Smooth muscle cell of the pulmonary artery (primary cell): ENCODE data around the gene NRTN. TPM values are rescaled to one million over a fixed set of nuclear protein-coding genes. Genes with fewer than 3 reads are reported as not detected.

Experiments used
- total RNA-seq: library from RNA; depleted of rRNA; stranded (reverse); fragments of >200 nt; gene quantifications from 2 replicates; pipeline ENCODE4 v1.2.3, GENCODE V29; 2014

NRTN gene
- 0.07 TPM in 1 of 2 replicates, not detected in the other for total RNA-seq

GRCh38 chr19:5804516-5805461 lies at the start of gene NRTN:
Gene NRTN (plus strand): TSS chr19:5805067. CDS start chr19:5824166, 19,099 bp downstream.

DNA sequence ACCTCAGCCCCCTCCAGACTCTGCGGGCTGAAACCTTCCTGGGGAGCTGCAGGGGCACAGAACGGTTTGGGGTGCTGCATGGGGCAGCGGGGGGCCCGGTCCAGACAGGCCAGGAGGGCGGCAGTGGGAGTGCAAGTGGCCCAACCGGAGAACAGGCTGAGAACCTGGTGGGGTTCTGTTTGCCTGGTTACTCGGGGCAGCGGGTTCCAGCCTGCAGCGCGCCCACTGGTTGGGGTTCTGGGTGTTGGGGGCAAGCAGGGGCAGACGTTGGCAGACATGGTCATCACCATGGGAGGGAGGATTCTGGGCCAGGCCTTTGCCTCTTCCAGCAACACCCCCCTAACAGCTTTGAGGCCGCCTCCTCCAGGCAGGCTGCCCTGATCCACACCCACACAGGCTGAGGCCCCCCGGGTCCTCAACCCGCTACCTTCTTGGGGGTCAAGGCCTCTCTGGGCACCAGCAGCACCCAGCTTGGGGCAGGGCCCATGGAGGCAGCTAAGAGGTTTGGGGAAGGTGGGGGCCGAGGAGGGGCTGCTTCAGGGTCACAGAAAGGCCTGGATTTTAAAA lies 20.2 kb upstream of the NRTN start, which contains the start of gene PRR22:
TSS of gene PRR22 (minus strand) at position 166 of the 567 bp plus-strand sequence. CDS start at position 80, 86 bp downstream.

GRCh38 chr19:5790559-5791520 lies 14.0 kb upstream of the NRTN start, which contains the start of gene DUS3L:
Gene DUS3L (minus strand): TSS chr19:5791163. CDS start chr19:5791141, 22 bp downstream.

DNA sequence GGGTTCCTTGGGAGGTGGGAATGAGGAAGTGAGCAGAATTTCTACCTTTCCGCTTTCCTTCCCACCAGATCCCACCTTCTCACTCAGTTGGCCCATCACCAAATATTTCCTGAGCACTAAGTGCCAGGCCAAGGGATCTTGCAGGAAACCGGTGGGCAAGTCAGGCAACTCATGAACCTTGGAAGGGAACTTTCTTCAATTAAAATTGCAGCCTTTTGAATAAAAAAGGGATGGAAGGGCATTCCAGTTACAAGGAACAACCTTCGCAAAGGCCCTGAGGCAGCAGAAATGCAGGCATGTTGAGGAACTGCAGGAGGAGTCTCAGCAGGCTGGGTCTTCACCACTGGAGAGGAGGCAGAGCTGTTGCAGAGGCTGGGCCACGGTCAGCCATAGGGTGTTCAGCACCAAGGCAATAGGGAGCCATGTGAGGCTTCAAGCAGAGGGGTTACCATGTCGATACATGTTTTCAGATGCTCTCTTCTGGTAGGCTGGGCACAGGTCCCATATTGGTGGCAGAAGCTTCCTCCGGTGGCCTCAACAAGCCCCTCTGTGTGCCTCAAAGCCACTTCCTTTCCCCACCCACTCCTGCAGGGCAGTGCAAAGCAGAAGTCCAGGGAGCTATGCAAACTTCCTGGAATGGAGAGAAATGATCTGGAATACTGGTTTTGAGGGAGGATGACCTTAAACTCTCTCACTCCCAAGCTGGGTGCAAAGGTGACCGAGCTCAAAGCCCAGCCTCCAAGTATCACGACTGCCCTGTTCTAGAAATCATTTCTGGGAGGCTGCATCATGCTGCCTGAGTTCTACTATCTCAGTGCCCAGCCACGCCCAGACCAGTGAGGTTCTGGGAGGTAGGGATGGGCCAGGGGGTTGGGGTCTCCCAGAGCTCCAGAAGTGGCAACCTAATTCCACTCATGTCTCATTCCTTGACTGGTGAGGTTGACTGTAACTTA lies 34.5 kb downstream of the NRTN start, which contains the start of gene FUT6:
TSS of gene FUT6 (minus strand) at position 638 of the 953 bp plus-strand sequence. CDS start 7,135 bp downstream, outside the sequence.

GRCh38 chr19:5851302-5851701 lies 46.4 kb downstream of the NRTN start, which contains the start of gene FUT3:
Gene FUT3 (minus strand): TSS chr19:5851449.

Other genes with a start within 250 kb of the NRTN start
- gene TINCR, start 237.1 kb upstream of the NRTN start, total RNA-seq, result 0.13 and 0.66 TPM in 2 replicates
- gene SAFB2, start 182.3 kb upstream of the NRTN start, total RNA-seq, result 30.6 and 41.2 TPM in 2 replicates
- gene SAFB, start 182.0 kb upstream of the NRTN start, total RNA-seq, result 44.4 and 53.4 TPM in 2 replicates
- 23.5 and 33.7 TPM in 2 replicates for gene MICOS13, start 124.6 kb upstream of the NRTN start, total RNA-seq
- gene HSD11B1L, start 124.0 kb upstream of the NRTN start, total RNA-seq, result 16.0 and 18.8 TPM in 2 replicates
- 299 and 374 TPM in 2 replicates for gene RPL36, start 114.8 kb upstream of the NRTN start, total RNA-seq
- gene LONP1, start 84.9 kb upstream of the NRTN start, total RNA-seq, result 124 and 181 TPM in 2 replicates
- gene CATSPERD, start 84.4 kb upstream of the NRTN start, total RNA-seq, result not detected in 2 replicates
- 0.13 and 0.33 TPM in 2 replicates for gene PRR22, start 20.3 kb upstream of the NRTN start, total RNA-seq
- 16.9 and 28.1 TPM in 2 replicates for gene DUS3L, start 13.9 kb upstream of the NRTN start, total RNA-seq
- not detected in 2 replicates for gene FUT6, start 34.6 kb downstream of the NRTN start, total RNA-seq
- gene FUT3, start 46.4 kb downstream of the NRTN start, total RNA-seq, result not detected in 2 replicates
- gene FUT5, start 65.5 kb downstream of the NRTN start, total RNA-seq, result 0.07 TPM in 1 of 2 replicates, not detected in the other
- 116 and 128 TPM in 2 replicates for gene NDUFA11, start 98.7 kb downstream of the NRTN start, total RNA-seq
- gene VMAC, start 99.8 kb downstream of the NRTN start, total RNA-seq, result 5.0 and 5.9 TPM in 2 replicates
- gene CAPS, start 109.2 kb downstream of the NRTN start, total RNA-seq, result 3.7 and 4.1 TPM in 2 replicates
- gene RANBP3, start 173.1 kb downstream of the NRTN start, total RNA-seq, result 33.5 and 38.0 TPM in 2 replicates